ENCODE results near the gene MRPS23. TPM values are rescaled to one million over a fixed set of nuclear protein-coding genes. Genes with fewer than 3 reads are reported as not detected.

Gene MRPS23
- total and polyA plus RNA-seq, 12 donors: 9.9 to 132 (median 75.5) TPM

- H3K4me1 ChIP-seq: peaks cover 16 to 52% (median 34%) of the 10 kb centered on the region in 9 donors
- 8 to 9% methylated on average over 58 of the region's 58 CpGs for WGBS, 2 donors
- intact Hi-C loops (cut with DNase I): loop anchor here in 2 of 10 donors (10.0 kb wide), 1 partner anchor 223 kb away; the partner anchor contains the start of gene DYNLL2 (in 2 of the 2)
These were observed 12.2 kb upstream of the MRPS23 start for GRCh38 chr17:57861790-57862693.

GRCh38 chr17:57861000-57861789 is 11.4 kb upstream of the MRPS23 start:
- peak; percentile 56 to 62 for DNase-seq
- WGBS, 2 donors: 3 to 6% methylated on average over 34 of the region's 34 CpGs
- H3K4me3 ChIP-seq: peak overlapping the region; percentile 42 to 69 (median 56)
- ATAC-seq: peak; percentile 34 to 63 (median 46)
- peaks cover 16 to 56% (median 34%) of the 10 kb centered on the region in 9 donors for H3K4me1 ChIP-seq
- TF ChIP-seq CTCF (IDR thresholded peaks at IDR 0.05): no peak
- no peaks in the 10 kb centered on the region for H3K9me3 ChIP-seq
- intact Hi-C loops (cut with DNase I): loop anchor here in 2 of 10 donors (10.0 kb wide), 1 partner anchor 224 kb away; the partner anchor contains the start of gene DYNLL2 (in 2 of the 2)
- H3K27me3 ChIP-seq: no peaks in the 10 kb centered on the region
- peak overlapping the region; percentile 58 to 91 (median 84) for H3K27ac ChIP-seq
- H3K36me3 ChIP-seq: peaks cover 0 to 32% (median under 1%) of the 10 kb centered on the region in 9 donors

More at GRCh38 chr17:57861790-57862693, 12.2 kb upstream of the MRPS23 start:
- DNase-seq (peak; percentile 59 to 74), ATAC-seq (peak; percentile 75 to 85 (median 77))
- Histone ChIP-seq H3K27me3 (no peaks in the 10 kb centered on the region), H3K4me3 (peak overlapping the region; percentile 42 to 69 (median 56)), H3K36me3 (peaks cover 0 to 41% (median 6%) of the 10 kb centered on the region in 9 donors), H3K27ac (peak overlapping the region; percentile 58 to 91 (median 84)), H3K9me3 (no peaks in the 10 kb centered on the region)
- no peak for TF ChIP-seq CTCF (IDR thresholded peaks at IDR 0.05)

- Histone ChIP-seq H3K36me3 (peaks cover 0 to 26% (median 0%) of the 10 kb centered on the region in 9 donors), H3K27me3 (no peaks in the 10 kb centered on the region), H3K9me3 (no peaks in the 10 kb centered on the region), H3K4me3 (peak overlapping the region in 2 of 10 donors; percentile 59 to 69), H3K27ac (peak overlapping the region; percentile 23 to 91 (median 84)), H3K4me1 (peaks cover 16 to 61% (median 34%) of the 10 kb centered on the region in 9 donors)
- DNase-seq (no peak), ATAC-seq (peak in 2 of 8 donors; percentile 0 to 1)
- TF ChIP-seq CTCF (IDR thresholded peaks at IDR 0.05): no peak
- intact Hi-C loops (cut with DNase I): loop anchor here in 2 of 10 donors (10.0 kb wide), 1 partner anchor 224 kb away; the partner anchor contains the start of gene DYNLL2 (in 2 of the 2)
- 78 to 87% methylated on average over 6 of the region's 6 CpGs for WGBS, 2 donors
These were observed 10.7 kb upstream of the MRPS23 start for GRCh38 chr17:57860414-57860999.

All from heart right ventricle (tissue), 16 donors.